Activated T-cell treated with anti-CD3 and anti-CD28 coated beads for 1 hour (primary cell): ENCODE data around the gene SIDT2.

Experiments
- DNase-seq: peaks from one replicate; pipeline ENCODE4 v3.0.0-alpha.2; 2020; ENCODE audit warnings: low read depth

SIDT2 gene

GRCh38 chr11:117189191-117189940 is 10.8 kb downstream of the SIDT2 start:
- no peak for DNase-seq

GRCh38 chr11:117189941-117190544 is 11.5 kb downstream of the SIDT2 start:
- no peak for DNase-seq

GRCh38 chr11:117191680-117192400 is 13.3 kb downstream of the SIDT2 start:
- DNase-seq: no peak

GRCh38 chr11:117192401-117192875 is 13.9 kb downstream of the SIDT2 start:
- DNase-seq: no peak

- no peak for DNase-seq
Measured at GRCh38 chr11:117193130-117194020, 14.8 kb downstream of the SIDT2 start.

- no peak for DNase-seq
Measured at GRCh38 chr11:117194267-117194666, 15.7 kb downstream of the SIDT2 start.

- DNase-seq: no peak
Measured at GRCh38 chr11:117195258-117195657, 16.7 kb downstream of the SIDT2 start.

- DNase-seq: no peak
Measured at GRCh38 chr11:117195761-117196160, 17.2 kb downstream of the SIDT2 start.

GRCh38 chr11:117197006-117197405 is 18.5 kb downstream of the SIDT2 start:
- no peak for DNase-seq

- DNase-seq: no peak
Measured at GRCh38 chr11:117197516-117198456, 19.2 kb downstream of the SIDT2 start.

GRCh38 chr11:117198613-117199012 is 20.1 kb downstream of the SIDT2 start:
- no peak for DNase-seq

GRCh38 chr11:117199053-117199915 is 20.7 kb downstream of the SIDT2 start, which contains the start of gene TAGLN:
TSS of gene TAGLN (plus strand) at chr11:117199370. CDS start at chr11:117203014, 3,644 bp downstream.
- DNase-seq: no peak

- DNase-seq: no peak
Measured at GRCh38 chr11:117199916-117200812, 21.6 kb downstream of the SIDT2 start.

GRCh38 chr11:117200813-117201657 is 22.5 kb downstream of the SIDT2 start:
- no peak for DNase-seq

- DNase-seq: no peak
Measured at GRCh38 chr11:117201658-117202305, 23.2 kb downstream of the SIDT2 start.

- DNase-seq: no peak
Measured at GRCh38 chr11:117202386-117203068, 24.0 kb downstream of the SIDT2 start.

GRCh38 chr11:117203069-117203407 is 24.5 kb downstream of the SIDT2 start:
- DNase-seq: no peak
